HL-60 (cell line): Measurements from ENCODE around the gene NF1.
"Not testable (repeated sequence)": the region's sequence is repeated elsewhere in the genome, so short reads cannot be mapped to it uniquely, and the experiment has no call there.

Experiments
- DNase-seq, 2 experiments: peaks; one replicate each; pipeline ENCODE4 v3.0.0-alpha.2; 2010 to 2020; ENCODE audit warnings: low read depth in 1 of 2, low spot score in 1 of 2
- H3K27ac ChIP-seq: fragments of 250-450 bp; sonication (Bioruptor Pico); replicated peaks from 2 replicates; pipeline ENCODE4 v1.5.1; 2020; ENCODE audit warnings: mild to moderate bottlenecking, moderate library complexity
- H3K27me3 ChIP-seq: fragments of 250-450 bp; sonication (Bioruptor Pico); 2 replicates; pipeline ENCODE4 v1.5.1; 2021; ENCODE audit warnings: mild to moderate bottlenecking, moderate library complexity; ENCODE audit not compliant: insufficient read depth, poor library complexity, severe bottlenecking
- H3K4me3 ChIP-seq: replicated peaks from 2 replicates; pipeline ENCODE4 v1.5.1; 2011; ENCODE audit warnings: mild to moderate bottlenecking, control low read depth, low read length; ENCODE audit not compliant: insufficient read depth
- GABPA ChIP-seq: IDR thresholded peaks from 2 replicates; pipeline ENCODE4 v1.6.1; 2012; ENCODE audit warnings: low read depth
- POLR2AphosphoS5 ChIP-seq: IDR thresholded peaks from 2 replicates; pipeline ENCODE4 v1.6.1; 2012; ENCODE audit warnings: low read depth
- REST ChIP-seq: IDR thresholded peaks from 2 replicates; pipeline ENCODE4 v1.6.1; 2012; ENCODE audit warnings: low read depth; ENCODE audit not compliant: insufficient replicate concordance
- SPI1 ChIP-seq: IDR thresholded peaks from 2 replicates; pipeline ENCODE4 v1.6.1; 2012; ENCODE audit warnings: low read depth, mild to moderate bottlenecking, borderline replicate concordance
- TF ChIP-seq, protein P1 (sequence below): IDR thresholded peaks from one replicate; pipeline ENCODE4 v1.5.1; 2011; ENCODE audit warnings: low read length, control low read depth, inconsistent platforms; ENCODE audit not compliant: insufficient read depth

NF1 gene

DNA sequence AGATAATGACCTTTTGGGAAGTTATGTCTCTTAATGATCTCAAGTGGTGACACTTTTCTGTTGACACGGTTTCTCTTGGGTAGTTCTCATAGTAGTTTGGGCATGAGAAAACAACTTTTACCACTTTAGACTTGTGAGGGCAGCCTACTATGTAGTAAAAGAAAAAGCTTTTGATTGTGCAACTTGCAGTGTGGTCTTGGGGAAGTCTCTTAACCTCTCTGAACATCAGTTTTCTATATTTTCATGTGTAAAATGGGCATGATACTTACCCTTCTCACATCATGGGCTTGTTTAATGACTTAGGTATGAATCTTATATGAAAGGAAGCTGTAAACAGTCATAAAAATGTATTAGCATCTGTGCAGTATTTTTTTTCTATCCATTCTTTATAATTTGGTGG is 11.2 kb downstream of the NF1 start:
- Histone ChIP-seq H3K4me3 (no peak overlapping the region), H3K27me3 (no peaks in the 10 kb centered on the region), H3K27ac (no peak overlapping the region)
- no peak for TF ChIP-seq GABPA
- TF ChIP-seq, protein P1, sequence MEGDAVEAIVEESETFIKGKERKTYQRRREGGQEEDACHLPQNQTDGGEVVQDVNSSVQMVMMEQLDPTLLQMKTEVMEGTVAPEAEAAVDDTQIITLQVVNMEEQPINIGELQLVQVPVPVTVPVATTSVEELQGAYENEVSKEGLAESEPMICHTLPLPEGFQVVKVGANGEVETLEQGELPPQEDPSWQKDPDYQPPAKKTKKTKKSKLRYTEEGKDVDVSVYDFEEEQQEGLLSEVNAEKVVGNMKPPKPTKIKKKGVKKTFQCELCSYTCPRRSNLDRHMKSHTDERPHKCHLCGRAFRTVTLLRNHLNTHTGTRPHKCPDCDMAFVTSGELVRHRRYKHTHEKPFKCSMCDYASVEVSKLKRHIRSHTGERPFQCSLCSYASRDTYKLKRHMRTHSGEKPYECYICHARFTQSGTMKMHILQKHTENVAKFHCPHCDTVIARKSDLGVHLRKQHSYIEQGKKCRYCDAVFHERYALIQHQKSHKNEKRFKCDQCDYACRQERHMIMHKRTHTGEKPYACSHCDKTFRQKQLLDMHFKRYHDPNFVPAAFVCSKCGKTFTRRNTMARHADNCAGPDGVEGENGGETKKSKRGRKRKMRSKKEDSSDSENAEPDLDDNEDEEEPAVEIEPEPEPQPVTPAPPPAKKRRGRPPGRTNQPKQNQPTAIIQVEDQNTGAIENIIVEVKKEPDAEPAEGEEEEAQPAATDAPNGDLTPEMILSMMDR = no peak
- TF ChIP-seq SPI1 = no peak
- TF ChIP-seq REST = no peak
- no peak for TF ChIP-seq POLR2AphosphoS5
- no peak for DNase-seq

- TF ChIP-seq, protein P1 = no peak
- TF ChIP-seq GABPA (no peak), SPI1 (no peak), REST (no peak), POLR2AphosphoS5 (no peak)
- H3K4me3 ChIP-seq = no peak overlapping the region
- no peak for DNase-seq
- H3K27ac ChIP-seq = no peak overlapping the region
- H3K27me3 ChIP-seq = no peaks in the 10 kb centered on the region
Measured at GRCh38 chr17:31111183-31111582, 16.4 kb downstream of the NF1 start.

- Histone ChIP-seq H3K4me3 (no peak overlapping the region), H3K27me3 (no peaks in the 10 kb centered on the region), H3K27ac (no peak overlapping the region)
- TF ChIP-seq POLR2AphosphoS5 = no peak
- no peak for TF ChIP-seq GABPA
- TF ChIP-seq SPI1 = no peak
- no peak for DNase-seq
Measured at GRCh38 chr17:31112001-31112661, 17.4 kb downstream of the NF1 start.

DNA sequence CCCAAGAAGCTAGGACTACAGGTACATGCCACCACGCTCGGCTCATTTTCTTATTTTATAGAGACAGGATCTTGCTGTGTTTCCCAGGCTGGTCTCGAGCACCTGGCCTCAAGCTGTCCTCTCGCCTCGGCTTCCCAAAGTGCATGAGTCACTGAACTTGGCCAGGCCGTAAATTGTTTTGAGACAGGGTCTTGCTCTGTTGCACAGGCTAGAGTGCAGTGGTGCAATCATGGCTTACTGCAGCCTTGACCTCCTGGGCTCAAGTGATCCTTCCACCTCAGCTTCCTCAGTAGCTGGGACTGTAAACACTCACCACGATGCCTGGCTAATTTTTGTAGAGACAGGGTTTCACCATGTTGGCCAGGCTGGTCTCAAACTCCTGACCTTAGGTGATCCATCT is 18.6 kb downstream of the NF1 start:
- H3K27ac ChIP-seq, H3K27me3 ChIP-seq, H3K4me3 ChIP-seq, DNase-seq: not testable (repeated sequence)

DNA sequence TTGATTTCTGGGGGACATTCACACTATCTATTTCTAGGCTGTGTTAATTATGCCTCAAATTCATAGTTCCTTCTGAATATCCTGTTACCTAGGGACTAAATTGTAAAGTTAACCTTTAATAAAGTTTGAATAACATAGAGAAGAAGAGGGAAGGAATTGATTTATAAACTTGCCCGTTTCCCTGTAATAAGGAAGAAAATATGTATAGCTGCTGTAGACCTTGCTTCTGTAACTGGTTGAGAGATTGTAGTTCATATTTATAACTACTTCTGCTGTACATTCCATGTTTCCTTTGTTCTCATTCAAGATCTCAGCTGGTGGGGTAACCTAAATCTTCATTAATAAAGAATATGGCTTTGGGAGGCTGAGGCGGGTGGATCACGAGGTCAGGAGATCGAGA is 19.2 kb downstream of the NF1 start:
- Histone ChIP-seq H3K4me3 (no peak overlapping the region), H3K27me3 (no peaks in the 10 kb centered on the region), H3K27ac (no peak overlapping the region)
- no peak for TF ChIP-seq POLR2AphosphoS5
- TF ChIP-seq SPI1 = no peak
- no peak for TF ChIP-seq GABPA
- TF ChIP-seq REST = no peak
- TF ChIP-seq, protein P1 = no peak
- DNase-seq = no peak
